Measurements from ENCODE around the gene CAMSAP1. TPM values are rescaled to one million over a fixed set of nuclear protein-coding genes. Genes with fewer than 3 reads are reported as not detected.

Gene CAMSAP1
- total and polyA plus RNA-seq, 2 of the 4 experiments (the other 2 are of a cell fraction) = 8.2 to 19.5 TPM

DNA sequence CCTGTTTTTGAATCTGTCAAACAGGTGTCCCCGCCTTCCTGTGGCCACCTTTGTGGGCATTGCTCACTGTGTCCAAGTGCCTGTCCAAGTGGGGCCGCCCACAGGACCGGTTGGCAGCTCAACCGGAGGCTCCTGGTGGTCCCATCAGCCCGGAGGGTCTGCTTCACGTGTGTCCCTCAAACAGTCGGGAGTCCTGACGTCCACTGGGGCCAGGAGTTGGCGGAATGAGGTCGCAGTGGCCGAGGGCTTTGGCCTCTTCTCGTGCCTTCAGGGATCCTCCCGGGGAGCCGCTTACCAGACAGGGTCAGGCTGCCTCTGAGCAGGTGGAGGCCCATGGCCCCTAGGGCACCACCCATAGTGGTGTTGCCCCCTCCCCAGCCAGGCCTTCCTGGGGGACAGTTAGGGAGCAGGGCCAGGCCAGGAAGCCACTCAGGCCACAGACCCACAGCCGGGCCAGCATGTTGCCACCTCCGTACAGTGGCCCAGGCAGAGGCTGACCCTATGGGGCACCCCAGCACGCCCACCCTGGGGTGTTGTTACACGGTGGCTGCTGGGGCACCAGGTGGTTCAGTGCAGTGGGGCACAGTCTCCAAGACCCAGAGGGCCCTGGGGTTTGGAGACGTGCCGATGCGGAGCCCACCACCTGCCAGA, 135.8 kb downstream of the CAMSAP1 start:
- no TSS peak for BruUV-seq (replicated peaks)
- no peaks in the 10 kb centered on the region for H3K79me1 ChIP-seq (ENCODE audit: low read depth in 1 of 2, low read length in 2 of 2)
- dilution Hi-C loops (cut with HindIII; ENCODE audit: low sequenced_read_pairs, unreplicated experiment) = no loop called here

More for the DNA sequence above, 135.8 kb downstream of the CAMSAP1 start:
- Histone ChIP-seq H4K91ac (ENCODE audit: insufficient read depth, low read depth, low read length) (no peak overlapping the region), H3K14ac (replicated peaks; ENCODE audit: low read depth, low read length) (no peak overlapping the region), H3K4me1 (ENCODE audit: control insufficient read depth, insufficient read depth, low read length) (no peaks in the 10 kb centered on the region), H3K9me3 (ENCODE audit: control insufficient read depth, insufficient read depth, low read length) (peaks cover 8% of the 10 kb centered on the region), H2BK20ac (ENCODE audit: low read depth, low read length) (no peak overlapping the region), H3K36me3 (ENCODE audit: control insufficient read depth, insufficient read depth, low read length) (no peaks in the 10 kb centered on the region), H2BK15ac (ENCODE audit: low read depth, low read length) (no peak overlapping the region), H3K9ac (ENCODE audit: low read depth, low read length) (no peak overlapping the region), H3K23ac (ENCODE audit: low read depth, low read length) (no peak overlapping the region), H3K27me3 (ENCODE audit: control insufficient read depth, insufficient read depth, low read length) (peaks cover 2% of the 10 kb centered on the region), H2AK5ac (ENCODE audit: low read depth, low read length) (no peak overlapping the region), H3K4me2 (ENCODE audit: low read depth, low read length) (no peak overlapping the region), H2AFZ (replicated peaks; ENCODE audit: low read length, poor library complexity) (no peak overlapping the region), H4K20me1 (ENCODE audit: insufficient read depth, low read length) (no peaks in the 10 kb centered on the region), H2BK5ac (ENCODE audit: low read depth, low read length, poor library complexity, severe bottlenecking) (no peak overlapping the region), H3K4ac (ENCODE audit: low read depth, low read length) (no peak overlapping the region), H4K5ac (ENCODE audit: low read depth, low read length) (no peak overlapping the region), H3K27ac (ENCODE audit: insufficient read depth, low read length) (no peak overlapping the region), H4K8ac (ENCODE audit: low read depth in 2 of 2, low read length in 2 of 2) (no peak overlapping the region), H2AK9ac (replicated peaks; ENCODE audit: low read depth, low read length, poor library complexity) (peak overlapping the region; percentile 28), H3K56ac (ENCODE audit: extremely low read depth, insufficient read depth, low read length) (no peak overlapping the region), H3K9me1 (ENCODE audit: insufficient read depth, low read length) (peaks cover 5% of the 10 kb centered on the region; the same call in 1 of the 2 replicates), H3K4me3 (ENCODE audit: insufficient read depth, low read depth, low read length) (no peak overlapping the region), H3K18ac (ENCODE audit: low read depth, low read length) (no peak overlapping the region), H2BK120ac (ENCODE audit: low read depth, low read length) (no peak overlapping the region)
- WGBS, 2 experiments (ENCODE audit: extremely low coverage in 2 of 2, insufficient read length in 1 of 2) = 62% methylated on average over 11 of the region's 21 CpGs; no CpG with 5 or more reads in 1 of the 2 experiments
- CTCF ChIA-PET = no interaction called here
- no peak for DNase-seq
- POLR2A ChIA-PET (ENCODE audit: unreplicated experiment) = no interaction called here
- TF ChIP-seq RCOR1 (IDR thresholded peaks at IDR 0.05; ENCODE audit: insufficient replicate concordance, low read length) (no peak), SMC3 (IDR thresholded peaks at IDR 0.05; ENCODE audit: low read depth, low read length) (no peak), CHD1 (IDR thresholded peaks at IDR 0.05; ENCODE audit: low read depth, low read length) (no peak), NFE2L2 (IDR thresholded peaks at IDR 0.05; ENCODE audit: low read depth, low read length) (no peak), MAFK (IDR thresholded peaks at IDR 0.05; ENCODE audit: low read depth, low read length) (no peak), CEBPB (IDR thresholded peaks at IDR 0.05; ENCODE audit: low read depth, low read length) (no peak)
- TF ChIP-seq, protein P1, sequence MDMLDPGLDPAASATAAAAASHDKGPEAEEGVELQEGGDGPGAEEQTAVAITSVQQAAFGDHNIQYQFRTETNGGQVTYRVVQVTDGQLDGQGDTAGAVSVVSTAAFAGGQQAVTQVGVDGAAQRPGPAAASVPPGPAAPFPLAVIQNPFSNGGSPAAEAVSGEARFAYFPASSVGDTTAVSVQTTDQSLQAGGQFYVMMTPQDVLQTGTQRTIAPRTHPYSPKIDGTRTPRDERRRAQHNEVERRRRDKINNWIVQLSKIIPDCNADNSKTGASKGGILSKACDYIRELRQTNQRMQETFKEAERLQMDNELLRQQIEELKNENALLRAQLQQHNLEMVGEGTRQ (IDR thresholded peaks at IDR 0.05; ENCODE audit: low read depth, low read length) = no peak
- TF ChIP-seq, protein P2, sequence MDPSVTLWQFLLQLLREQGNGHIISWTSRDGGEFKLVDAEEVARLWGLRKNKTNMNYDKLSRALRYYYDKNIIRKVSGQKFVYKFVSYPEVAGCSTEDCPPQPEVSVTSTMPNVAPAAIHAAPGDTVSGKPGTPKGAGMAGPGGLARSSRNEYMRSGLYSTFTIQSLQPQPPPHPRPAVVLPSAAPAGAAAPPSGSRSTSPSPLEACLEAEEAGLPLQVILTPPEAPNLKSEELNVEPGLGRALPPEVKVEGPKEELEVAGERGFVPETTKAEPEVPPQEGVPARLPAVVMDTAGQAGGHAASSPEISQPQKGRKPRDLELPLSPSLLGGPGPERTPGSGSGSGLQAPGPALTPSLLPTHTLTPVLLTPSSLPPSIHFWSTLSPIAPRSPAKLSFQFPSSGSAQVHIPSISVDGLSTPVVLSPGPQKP (IDR thresholded peaks at IDR 0.05; ENCODE audit: borderline replicate concordance, low read depth, low read length) = no peak
- TF ChIP-seq, protein P3, sequence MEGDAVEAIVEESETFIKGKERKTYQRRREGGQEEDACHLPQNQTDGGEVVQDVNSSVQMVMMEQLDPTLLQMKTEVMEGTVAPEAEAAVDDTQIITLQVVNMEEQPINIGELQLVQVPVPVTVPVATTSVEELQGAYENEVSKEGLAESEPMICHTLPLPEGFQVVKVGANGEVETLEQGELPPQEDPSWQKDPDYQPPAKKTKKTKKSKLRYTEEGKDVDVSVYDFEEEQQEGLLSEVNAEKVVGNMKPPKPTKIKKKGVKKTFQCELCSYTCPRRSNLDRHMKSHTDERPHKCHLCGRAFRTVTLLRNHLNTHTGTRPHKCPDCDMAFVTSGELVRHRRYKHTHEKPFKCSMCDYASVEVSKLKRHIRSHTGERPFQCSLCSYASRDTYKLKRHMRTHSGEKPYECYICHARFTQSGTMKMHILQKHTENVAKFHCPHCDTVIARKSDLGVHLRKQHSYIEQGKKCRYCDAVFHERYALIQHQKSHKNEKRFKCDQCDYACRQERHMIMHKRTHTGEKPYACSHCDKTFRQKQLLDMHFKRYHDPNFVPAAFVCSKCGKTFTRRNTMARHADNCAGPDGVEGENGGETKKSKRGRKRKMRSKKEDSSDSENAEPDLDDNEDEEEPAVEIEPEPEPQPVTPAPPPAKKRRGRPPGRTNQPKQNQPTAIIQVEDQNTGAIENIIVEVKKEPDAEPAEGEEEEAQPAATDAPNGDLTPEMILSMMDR (conservative IDR thresholded peaks at IDR 0.05; ENCODE audit: low read depth, low read length) = no peak
- ATAC-seq (ENCODE audit: low read depth) = no peak
- in situ Hi-C loops (cut with MboI; ENCODE audit: low sequenced_read_pairs) (no loop called here), intact Hi-C loops (cut with micrococcal nuclease) (no loop called here)

All from IMR-90 (cell line).